H9 (cell line): Measurements from ENCODE around the gene COL18A1. TPM values are rescaled to one million over a fixed set of nuclear protein-coding genes. Genes with fewer than 3 reads are reported as not detected.

Source experiments
- DNase-seq: peaks from one replicate; pipeline ENCODE4 v3.0.0-alpha.2; 2017
- H2AFZ ChIP-seq: one replicate; pipeline ENCODE4 v1.6.1; 2013; ENCODE audit warnings: mild to moderate bottlenecking, low read length, control low read depth, moderate library complexity
- H2AK5ac ChIP-seq: 2 replicates; pipeline ENCODE4 v1.6.1; 2013; ENCODE audit warnings: low read length, control low read depth, mixed read lengths; ENCODE audit not compliant: insufficient read length
- H2BK120ac ChIP-seq: one replicate; pipeline ENCODE4 v1.6.1; 2013; ENCODE audit warnings: low read depth, mild to moderate bottlenecking, low read length, control low read depth, inconsistent platforms; ENCODE audit not compliant: poor library complexity, severe bottlenecking
- H2BK12ac ChIP-seq: 2 replicates; pipeline ENCODE4 v1.6.1; 2013; ENCODE audit warnings: low read length, control low read depth, mixed read lengths, low read depth; ENCODE audit not compliant: insufficient read length
- H2BK15ac ChIP-seq: 2 replicates; pipeline ENCODE4 v1.6.1; 2013; ENCODE audit warnings: low read depth, low read length, control low read depth
- H2BK20ac ChIP-seq: one replicate; pipeline ENCODE4 v1.6.1; 2013; ENCODE audit warnings: low read depth, mild to moderate bottlenecking, low read length, control low read depth, inconsistent platforms; ENCODE audit not compliant: poor library complexity, severe bottlenecking
- H2BK5ac ChIP-seq: 2 replicates; pipeline ENCODE4 v1.6.1; 2013; ENCODE audit warnings: low read length, control low read depth, mixed read lengths; ENCODE audit not compliant: insufficient read length
- H3K14ac ChIP-seq: 2 replicates; pipeline ENCODE4 v1.6.1; 2013; ENCODE audit warnings: low read length, control low read depth; ENCODE audit not compliant: insufficient read depth
- H3K18ac ChIP-seq: 2 replicates; pipeline ENCODE4 v1.6.1; 2013; ENCODE audit warnings: low read depth, mild to moderate bottlenecking, mixed read lengths, low read length, control low read depth; ENCODE audit not compliant: insufficient read length
- H3K23ac ChIP-seq: 2 replicates; pipeline ENCODE4 v1.6.1; 2013; ENCODE audit warnings: low read length, control low read depth, mixed read lengths, low read depth; ENCODE audit not compliant: insufficient read length
- H3K23me2 ChIP-seq: 2 replicates; pipeline ENCODE4 v1.6.1; 2013; ENCODE audit warnings: low read depth, mild to moderate bottlenecking, mixed read lengths, low read length, control low read depth; ENCODE audit not compliant: insufficient read length, poor library complexity, severe bottlenecking
- H3K27ac ChIP-seq: 2 replicates; pipeline ENCODE4 v1.5.1; 2013; ENCODE audit warnings: low read length, control low read depth, mixed read lengths, low read depth; ENCODE audit not compliant: insufficient read length
- H3K27me3 ChIP-seq: 2 replicates; pipeline ENCODE4 v1.6.1; 2013; ENCODE audit warnings: low read length, control low read depth, inconsistent platforms; ENCODE audit not compliant: insufficient read depth
- H3K4ac ChIP-seq: 2 replicates; pipeline ENCODE4 v1.6.1; 2013; ENCODE audit warnings: low read depth, mild to moderate bottlenecking, control low read depth, inconsistent platforms, low read length, moderate library complexity
- H3K4me1 ChIP-seq: 2 replicates; pipeline ENCODE4 v1.6.1; 2013; ENCODE audit warnings: low read length, control low read depth, inconsistent platforms; ENCODE audit not compliant: insufficient read depth
- H3K4me2 ChIP-seq: 2 replicates; pipeline ENCODE4 v1.6.1; 2013; ENCODE audit warnings: low read length, control low read depth, mixed read lengths; ENCODE audit not compliant: insufficient read length, insufficient read depth
- H3K56ac ChIP-seq: 2 replicates; pipeline ENCODE4 v1.6.1; 2013; ENCODE audit warnings: low read depth, mild to moderate bottlenecking, mixed read lengths, low read length, control low read depth; ENCODE audit not compliant: insufficient read length
- H3K79me1 ChIP-seq: 2 replicates; pipeline ENCODE4 v1.6.1; 2013; ENCODE audit warnings: low read depth, mild to moderate bottlenecking, moderate library complexity, low read length, control low read depth, inconsistent platforms; ENCODE audit not compliant: insufficient read depth, poor library complexity, severe bottlenecking
- H3K79me2 ChIP-seq: 2 replicates; pipeline ENCODE4 v1.6.1; 2013; ENCODE audit warnings: low read length, control low read depth, inconsistent platforms; ENCODE audit not compliant: insufficient read depth
- H3K9ac ChIP-seq: 2 replicates; pipeline ENCODE4 v1.6.1; 2013; ENCODE audit warnings: low read length, control low read depth, mixed read lengths; ENCODE audit not compliant: insufficient read length; ENCODE audit errors: extremely low read depth
- H3K9me3 ChIP-seq: one replicate; pipeline ENCODE4 v1.6.1; 2013; ENCODE audit warnings: low read depth, low read length, inconsistent platforms; ENCODE audit not compliant: control insufficient read depth
- H3T11ph ChIP-seq: one replicate; pipeline ENCODE4 v1.6.1; 2013; ENCODE audit warnings: mild to moderate bottlenecking, low read length, control low read depth, inconsistent platforms
- H4K20me1 ChIP-seq: one replicate; pipeline ENCODE4 v1.6.1; 2013; ENCODE audit not compliant: control insufficient read depth, insufficient read length, insufficient read depth
- H4K5ac ChIP-seq: 2 replicates; pipeline ENCODE4 v1.6.1; 2013; ENCODE audit warnings: low read depth, mild to moderate bottlenecking, mixed read lengths, low read length, control low read depth; ENCODE audit not compliant: insufficient read length
- H4K8ac ChIP-seq: replicated peaks from 2 replicates; pipeline ENCODE4 v1.6.1; 2013; ENCODE audit warnings: low read length, control low read depth, mixed read lengths, low read depth; ENCODE audit not compliant: insufficient read length
- H4K91ac ChIP-seq: 2 replicates; pipeline ENCODE4 v1.6.1; 2013; ENCODE audit warnings: low read depth, mild to moderate bottlenecking, moderate library complexity, mixed read lengths, low read length, control low read depth; ENCODE audit not compliant: insufficient read length
- H3K27ac Mint-ChIP-seq, 3 experiments: 2 replicates in 2 of 3; 3 replicates in 1 of 3; pipeline ENCODE4 v1.8.0; 2020 to 2021; ENCODE audit warnings: mixed read lengths in 3 of 3, mild to moderate bottlenecking in 1 of 3, moderate library complexity in 1 of 3
- H3K27me3 Mint-ChIP-seq: 2 replicates; pipeline ENCODE4 v1.8.0; 2021; ENCODE audit warnings: low read depth, mild to moderate bottlenecking, moderate library complexity, mixed read lengths
- H3K36me3 Mint-ChIP-seq, 3 experiments: 2 replicates in 2 of 3; 3 replicates in 1 of 3; pipeline ENCODE4 v1.8.0; 2020 to 2021; ENCODE audit warnings: low read depth in 3 of 3, mixed read lengths in 3 of 3; ENCODE audit not compliant: insufficient read depth in 1 of 3
- H3K4me1 Mint-ChIP-seq, 2 experiments: 2 replicates each; pipeline ENCODE4 v1.8.0; 2020; ENCODE audit warnings: mixed read lengths in 2 of 2
- H3K4me3 Mint-ChIP-seq, 2 experiments: 2 replicates in 1 of 2; 3 replicates in 1 of 2; pipeline ENCODE4 v1.8.0; 2020 to 2021; ENCODE audit warnings: mild to moderate bottlenecking in 2 of 2, mixed read lengths in 2 of 2, moderate library complexity in 1 of 2
- H3K9me3 Mint-ChIP-seq, 2 experiments: 2 replicates in 1 of 2; 3 replicates in 1 of 2; pipeline ENCODE4 v1.8.0; 2020; ENCODE audit warnings: mild to moderate bottlenecking in 2 of 2, mixed read lengths in 2 of 2, moderate library complexity in 1 of 2
- CTCF ChIP-seq: fragments of 200-600 bp; sonication (generic); conservative IDR thresholded peaks from 3 replicates; pipeline ENCODE4 v1.8.0; 2021; ENCODE audit warnings: antibody characterized with exemption, mild to moderate bottlenecking
- WGBS: extraction: QIAGEN DNeasy Blood & Tissue Kit; methylation state at CpG from one replicate; pipeline ENCODE4 v1.1.7; 2013; ENCODE audit warnings: missing lambda C conversion rate, low lambda C conversion rate, mixed read lengths; ENCODE audit not compliant: insufficient read length; ENCODE audit errors: extremely low coverage; 5-methylcytosine and 5-hydroxymethylcytosine counted together
- total RNA-seq: library from RNA; stranded (reverse); gene quantifications from 2 replicates; pipeline ENCODE4 v1.2.1, GENCODE V29; 2021

Gene COL18A1
- total RNA-seq, 1 experiment from 2014 or later: 232 TPM

GRCh38 chr21:45427331-45428271 lies 22.6 kb downstream of the COL18A1 start:
- H3K27ac ChIP-seq: no peak overlapping the region

More at GRCh38 chr21:45427331-45428271, 22.6 kb downstream of the COL18A1 start:
- Histone ChIP-seq H3K4me1 (no peaks in the 10 kb centered on the region; the same call in 1 of the 2 replicates), H3K14ac (no peak overlapping the region; the same call in 1 of the 2 replicates), H2AFZ (no peak overlapping the region), H2BK20ac (no peak overlapping the region), H4K5ac (no peak overlapping the region), H3K23me2 (no peaks in the 10 kb centered on the region), H3K18ac (no peak overlapping the region), H3T11ph (no peak overlapping the region), H3K27me3 (no peaks in the 10 kb centered on the region), H2AK5ac (no peak overlapping the region), H4K91ac (no peak overlapping the region), H3K79me1 (peaks cover 2% of the 10 kb centered on the region), H3K79me2 (peaks cover 48% of the 10 kb centered on the region; the same call in 1 of the 2 replicates), H2BK15ac (no peak overlapping the region), H2BK12ac (no peak overlapping the region), H3K4me2 (no peak overlapping the region), H3K4ac (no peak overlapping the region), H2BK120ac (no peak overlapping the region), H3K56ac (no peak overlapping the region), H3K9ac (no peak overlapping the region), H3K23ac (no peak overlapping the region), H4K20me1 (no peaks in the 10 kb centered on the region), H4K8ac (no peak overlapping the region), H2BK5ac (no peak overlapping the region), H3K9me3 (no peaks in the 10 kb centered on the region)
- DNase-seq: peak; percentile 91
- no peak for TF ChIP-seq CTCF
- peak overlapping the region; percentile 82 to 91 (median 83); a peak in 4 of 7 replicates for H3K27ac Mint-ChIP-seq
- H3K9me3 Mint-ChIP-seq: no peaks in the 10 kb centered on the region
- peaks cover 40 to 58% of the 10 kb centered on the region in 2 experiments for H3K4me1 Mint-ChIP-seq
- no CpG with 5 or more reads among the region's 45 CpGs for WGBS
- H3K36me3 Mint-ChIP-seq: peaks cover 2 to 21% (median 16%) of the 10 kb centered on the region in 3 experiments; a peak in 6 of 7 replicates
- no peak overlapping the region for H3K4me3 Mint-ChIP-seq
- no peaks in the 10 kb centered on the region; the same call in 1 of the 2 replicates for H3K27me3 Mint-ChIP-seq
